Measurements from ENCODE around the gene INPP4A. TPM values are rescaled to one million over a fixed set of nuclear protein-coding genes. Genes with fewer than 3 reads are reported as not detected.

The INPP4A gene
- total and polyA plus RNA-seq, 2 of the 13 experiments (the other 11 are each of a cell fraction or from before 2014, with no cell fraction given): 10.1 to 10.9 TPM

DNA sequence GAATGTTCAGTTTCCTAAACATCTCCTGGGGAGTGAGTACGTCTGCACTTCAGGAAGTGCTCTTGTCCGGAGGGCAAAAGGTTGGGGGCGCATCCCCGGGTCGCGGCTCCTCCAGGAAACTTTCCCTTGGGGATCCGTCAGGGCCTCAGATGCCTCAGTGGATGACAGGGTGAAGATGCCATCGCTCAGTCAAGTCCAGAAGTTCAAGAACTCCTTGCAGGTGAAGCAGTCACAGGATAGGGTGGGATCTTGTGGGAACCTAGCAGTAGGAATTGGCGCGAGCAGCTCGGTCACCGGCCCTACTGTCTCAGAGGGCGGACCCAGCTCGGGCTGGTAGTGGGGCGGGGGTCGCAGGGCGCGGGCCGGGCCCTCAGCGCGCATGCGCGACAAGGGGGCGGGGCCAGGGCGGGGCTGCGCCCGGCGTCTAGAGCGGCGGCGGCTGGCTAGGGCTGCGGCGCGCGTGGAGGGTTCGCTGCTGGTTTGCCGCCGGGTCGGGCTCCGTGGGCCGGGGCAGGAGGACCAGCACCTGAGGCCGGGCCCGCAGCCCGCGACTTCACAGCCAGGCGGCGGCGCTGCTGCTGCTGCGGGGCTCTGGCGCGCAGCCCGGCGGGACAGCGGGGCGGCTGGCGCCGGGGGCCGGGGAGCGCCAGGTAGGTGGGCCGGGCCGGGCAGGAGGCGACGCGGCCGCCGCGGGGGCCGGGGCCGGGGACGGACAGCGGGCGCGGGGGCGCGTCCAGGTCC, at the start of gene INPP4A (continued):
- TF ChIP-seq AGO2 (optimal IDR thresholded peaks at IDR 0.05; ENCODE audit: low read depth, low read length) (no peak), ZNF724P (CRISPR knock-in tag; IDR thresholded peaks at IDR 0.05; ENCODE audit: borderline replicate concordance) (peak; percentile 55; the same call in 1 of the 2 replicates), FOXO1 (CRISPR knock-in tag; IDR thresholded peaks at IDR 0.05) (no peak), MLLT10 (CRISPR knock-in tag; IDR thresholded peaks at IDR 0.05) (no peak), YEATS4 (CRISPR knock-in tag; IDR thresholded peaks at IDR 0.05; ENCODE audit: borderline replicate concordance) (peak; percentile 47; the same call in 1 of the 2 replicates), ZNF672 (CRISPR knock-in tag; IDR thresholded peaks at IDR 0.05) (peak; percentile 50; the same call in 1 of the 2 replicates), HES4 (CRISPR knock-in tag; IDR thresholded peaks at IDR 0.05; ENCODE audit: borderline replicate concordance) (no peak), ZNF629 (CRISPR knock-in tag; conservative IDR thresholded peaks at IDR 0.05) (0 out of 2 replicates have a peak, but pooled peaks have one; percentile 4), ETV6 (CRISPR knock-in tag; conservative IDR thresholded peaks at IDR 0.05) (peak; percentile 59; the same call in 1 of the 2 replicates), SIN3A (IDR thresholded peaks at IDR 0.05; ENCODE audit: borderline replicate concordance, low read depth, low read length) (peak; percentile 26; the same call in 1 of the 2 replicates), ZNF335 (CRISPR knock-in tag; IDR thresholded peaks at IDR 0.05) (0 out of 2 replicates have a peak, but pooled peaks have one; percentile 49), E2F2 (CRISPR knock-in tag; IDR thresholded peaks at IDR 0.05; ENCODE audit: borderline replicate concordance) (0 out of 2 replicates have a peak, but pooled peaks have one; percentile 40), RARA (CRISPR knock-in tag; IDR thresholded peaks at IDR 0.05) (peak; percentile 35; the same call in 1 of the 2 replicates), SP1 (IDR thresholded peaks at IDR 0.05) (no peak), SP1 (CRISPR knock-in tag; IDR thresholded peaks at IDR 0.05) (peak; percentile 49; the same call in 1 of the 2 replicates), FOXA3 (CRISPR knock-in tag; IDR thresholded peaks at IDR 0.05) (no peak), GATAD1 (CRISPR knock-in tag; IDR thresholded peaks at IDR 0.05) (peak; percentile 38; the same call in 1 of the 2 replicates), MED13 (CRISPR knock-in tag; IDR thresholded peaks at IDR 0.05) (no peak), ZNF678 (CRISPR knock-in tag; IDR thresholded peaks at IDR 0.05) (0 out of 2 replicates have a peak, but pooled peaks have one; percentile 52)
- TF ChIP-seq, protein P1, sequence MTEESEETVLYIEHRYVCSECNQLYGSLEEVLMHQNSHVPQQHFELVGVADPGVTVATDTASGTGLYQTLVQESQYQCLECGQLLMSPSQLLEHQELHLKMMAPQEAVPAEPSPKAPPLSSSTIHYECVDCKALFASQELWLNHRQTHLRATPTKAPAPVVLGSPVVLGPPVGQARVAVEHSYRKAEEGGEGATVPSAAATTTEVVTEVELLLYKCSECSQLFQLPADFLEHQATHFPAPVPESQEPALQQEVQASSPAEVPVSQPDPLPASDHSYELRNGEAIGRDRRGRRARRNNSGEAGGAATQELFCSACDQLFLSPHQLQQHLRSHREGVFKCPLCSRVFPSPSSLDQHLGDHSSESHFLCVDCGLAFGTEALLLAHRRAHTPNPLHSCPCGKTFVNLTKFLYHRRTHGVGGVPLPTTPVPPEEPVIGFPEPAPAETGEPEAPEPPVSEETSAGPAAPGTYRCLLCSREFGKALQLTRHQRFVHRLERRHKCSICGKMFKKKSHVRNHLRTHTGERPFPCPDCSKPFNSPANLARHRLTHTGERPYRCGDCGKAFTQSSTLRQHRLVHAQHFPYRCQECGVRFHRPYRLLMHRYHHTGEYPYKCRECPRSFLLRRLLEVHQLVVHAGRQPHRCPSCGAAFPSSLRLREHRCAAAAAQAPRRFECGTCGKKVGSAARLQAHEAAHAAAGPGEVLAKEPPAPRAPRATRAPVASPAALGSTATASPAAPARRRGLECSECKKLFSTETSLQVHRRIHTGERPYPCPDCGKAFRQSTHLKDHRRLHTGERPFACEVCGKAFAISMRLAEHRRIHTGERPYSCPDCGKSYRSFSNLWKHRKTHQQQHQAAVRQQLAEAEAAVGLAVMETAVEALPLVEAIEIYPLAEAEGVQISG (CRISPR knock-in tag; IDR thresholded peaks at IDR 0.05): peak; percentile 81
- TF ChIP-seq, protein P2, sequence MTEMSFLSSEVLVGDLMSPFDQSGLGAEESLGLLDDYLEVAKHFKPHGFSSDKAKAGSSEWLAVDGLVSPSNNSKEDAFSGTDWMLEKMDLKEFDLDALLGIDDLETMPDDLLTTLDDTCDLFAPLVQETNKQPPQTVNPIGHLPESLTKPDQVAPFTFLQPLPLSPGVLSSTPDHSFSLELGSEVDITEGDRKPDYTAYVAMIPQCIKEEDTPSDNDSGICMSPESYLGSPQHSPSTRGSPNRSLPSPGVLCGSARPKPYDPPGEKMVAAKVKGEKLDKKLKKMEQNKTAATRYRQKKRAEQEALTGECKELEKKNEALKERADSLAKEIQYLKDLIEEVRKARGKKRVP (CRISPR knock-in tag; IDR thresholded peaks at IDR 0.05): no peak
- TF ChIP-seq, protein P3, sequence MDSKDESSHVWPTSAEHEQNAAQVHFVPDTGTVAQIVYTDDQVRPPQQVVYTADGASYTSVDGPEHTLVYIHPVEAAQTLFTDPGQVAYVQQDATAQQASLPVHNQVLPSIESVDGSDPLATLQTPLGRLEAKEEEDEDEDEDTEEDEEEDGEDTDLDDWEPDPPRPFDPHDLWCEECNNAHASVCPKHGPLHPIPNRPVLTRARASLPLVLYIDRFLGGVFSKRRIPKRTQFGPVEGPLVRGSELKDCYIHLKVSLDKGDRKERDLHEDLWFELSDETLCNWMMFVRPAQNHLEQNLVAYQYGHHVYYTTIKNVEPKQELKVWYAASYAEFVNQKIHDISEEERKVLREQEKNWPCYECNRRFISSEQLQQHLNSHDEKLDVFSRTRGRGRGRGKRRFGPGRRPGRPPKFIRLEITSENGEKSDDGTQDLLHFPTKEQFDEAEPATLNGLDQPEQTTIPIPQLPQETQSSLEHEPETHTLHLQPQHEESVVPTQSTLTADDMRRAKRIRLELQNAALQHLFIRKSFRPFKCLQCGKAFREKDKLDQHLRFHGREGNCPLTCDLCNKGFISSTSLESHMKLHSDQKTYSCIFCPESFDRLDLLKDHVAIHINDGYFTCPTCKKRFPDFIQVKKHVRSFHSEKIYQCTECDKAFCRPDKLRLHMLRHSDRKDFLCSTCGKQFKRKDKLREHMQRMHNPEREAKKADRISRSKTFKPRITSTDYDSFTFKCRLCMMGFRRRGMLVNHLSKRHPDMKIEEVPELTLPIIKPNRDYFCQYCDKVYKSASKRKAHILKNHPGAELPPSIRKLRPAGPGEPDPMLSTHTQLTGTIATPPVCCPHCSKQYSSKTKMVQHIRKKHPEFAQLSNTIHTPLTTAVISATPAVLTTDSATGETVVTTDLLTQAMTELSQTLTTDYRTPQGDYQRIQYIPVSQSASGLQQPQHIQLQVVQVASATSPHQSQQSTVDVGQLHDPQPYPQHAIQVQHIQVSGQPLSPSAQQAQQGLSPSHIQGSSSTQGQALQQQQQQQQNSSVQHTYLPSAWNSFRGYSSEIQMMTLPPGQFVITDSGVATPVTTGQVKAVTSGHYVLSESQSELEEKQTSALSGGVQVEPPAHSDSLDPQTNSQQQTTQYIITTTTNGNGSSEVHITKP (CRISPR knock-in tag; IDR thresholded peaks at IDR 0.05; ENCODE audit: low read depth): no peak
